GM23338 (cell line): ENCODE data around the gene MYL5.

ENCODE experiments used
- CREB1 ChIP-seq: fragments of 250-450 bp; sonication (Bioruptor Pico); IDR thresholded peaks from 2 replicates; pipeline ENCODE4 v1.5.0; 2020; ENCODE audit warnings: low read depth, mild to moderate bottlenecking, moderate library complexity
- ETS1 ChIP-seq: IDR thresholded peaks from 2 replicates; pipeline ENCODE4 v1.6.1; 2016; ENCODE audit warnings: antibody characterized with exemption
- EZH2 ChIP-seq: fragments of 200-600 bp; sonication (generic); IDR thresholded peaks from one replicate; pipeline ENCODE4 v1.8.0; 2017; ENCODE audit warnings: antibody characterized with exemption, mild to moderate bottlenecking, low read depth; ENCODE audit not compliant: unreplicated experiment
- EZH2phosphoT487 ChIP-seq: fragments of 200-600 bp; sonication (generic); IDR thresholded peaks from one replicate; pipeline ENCODE4 v1.8.1; 2018; ENCODE audit warnings: antibody characterized with exemption; ENCODE audit not compliant: unreplicated experiment
- JUNB ChIP-seq: IDR thresholded peaks from one replicate; pipeline ENCODE4 v1.6.1; 2016; ENCODE audit warnings: antibody characterized with exemption; ENCODE audit not compliant: unreplicated experiment
- NANOG ChIP-seq: IDR thresholded peaks from 2 replicates; pipeline ENCODE4 v1.6.1; 2016; ENCODE audit warnings: antibody characterized with exemption, borderline replicate concordance
- POLR2AphosphoS5 ChIP-seq: IDR thresholded peaks from 2 replicates; pipeline ENCODE4 v1.6.1; 2016; ENCODE audit warnings: antibody characterized with exemption, low read depth
- REST ChIP-seq: IDR thresholded peaks from one replicate; pipeline ENCODE4 v1.6.1; 2018; ENCODE audit warnings: antibody characterized with exemption; ENCODE audit not compliant: unreplicated experiment
- STAT1 ChIP-seq: IDR thresholded peaks from one replicate; pipeline ENCODE4 v1.6.1; 2016; ENCODE audit warnings: antibody characterized with exemption; ENCODE audit not compliant: unreplicated experiment
- ZNF114 ChIP-seq: fragments of 250-450 bp; sonication (Bioruptor Pico); IDR thresholded peaks from 2 replicates; pipeline ENCODE4 v1.5.0; 2020; ENCODE audit warnings: mild to moderate bottlenecking, moderate library complexity
- ZNF331 ChIP-seq: fragments of 250-450 bp; sonication (Bioruptor Pico); IDR thresholded peaks from 2 replicates; pipeline ENCODE4 v1.5.0; 2020; ENCODE audit warnings: low read depth, mild to moderate bottlenecking, moderate library complexity
- TF ChIP-seq, protein P1 (sequence below), 2 experiments: fragments of 200-600 bp in 1 of 2; sonication (generic) in 1 of 2; conservative IDR thresholded peaks; 2 replicates each; pipeline versions ENCODE4 v1.5.1 to v1.6.1; 2016 to 2017; ENCODE audit warnings: antibody characterized with exemption in 2 of 2, low read depth in 2 of 2, mild to moderate bottlenecking in 2 of 2, moderate library complexity in 1 of 2

- TF ChIP-seq POLR2AphosphoS5 (no peak), EZH2 (no peak), CREB1 (no peak), ZNF331 (CRISPR knock-in tag) (no peak), REST (no peak), STAT1 (no peak), EZH2phosphoT487 (no peak), ZNF114 (CRISPR knock-in tag) (no peak), ETS1 (no peak), JUNB (no peak), NANOG (no peak)
- TF ChIP-seq, protein P1, sequence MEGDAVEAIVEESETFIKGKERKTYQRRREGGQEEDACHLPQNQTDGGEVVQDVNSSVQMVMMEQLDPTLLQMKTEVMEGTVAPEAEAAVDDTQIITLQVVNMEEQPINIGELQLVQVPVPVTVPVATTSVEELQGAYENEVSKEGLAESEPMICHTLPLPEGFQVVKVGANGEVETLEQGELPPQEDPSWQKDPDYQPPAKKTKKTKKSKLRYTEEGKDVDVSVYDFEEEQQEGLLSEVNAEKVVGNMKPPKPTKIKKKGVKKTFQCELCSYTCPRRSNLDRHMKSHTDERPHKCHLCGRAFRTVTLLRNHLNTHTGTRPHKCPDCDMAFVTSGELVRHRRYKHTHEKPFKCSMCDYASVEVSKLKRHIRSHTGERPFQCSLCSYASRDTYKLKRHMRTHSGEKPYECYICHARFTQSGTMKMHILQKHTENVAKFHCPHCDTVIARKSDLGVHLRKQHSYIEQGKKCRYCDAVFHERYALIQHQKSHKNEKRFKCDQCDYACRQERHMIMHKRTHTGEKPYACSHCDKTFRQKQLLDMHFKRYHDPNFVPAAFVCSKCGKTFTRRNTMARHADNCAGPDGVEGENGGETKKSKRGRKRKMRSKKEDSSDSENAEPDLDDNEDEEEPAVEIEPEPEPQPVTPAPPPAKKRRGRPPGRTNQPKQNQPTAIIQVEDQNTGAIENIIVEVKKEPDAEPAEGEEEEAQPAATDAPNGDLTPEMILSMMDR (conservative IDR thresholded peaks at IDR 0.05; ENCODE audit: low read depth in 2 of 2) = no peak
These were observed 42.0 kb upstream of the MYL5 start for GRCh38 chr4:632196-632790.
